HG02763 (cell line): ENCODE results near the gene FAM20C.

Experiments
- ATAC-seq: cut with Tn5 transposase; IDR thresholded peaks from one replicate; pipeline ENCODE4 v1.9.1; 2021; ENCODE audit warnings: mild to moderate bottlenecking, moderate library complexity; ENCODE audit not compliant: unreplicated experiment

FAM20C gene

DNA sequence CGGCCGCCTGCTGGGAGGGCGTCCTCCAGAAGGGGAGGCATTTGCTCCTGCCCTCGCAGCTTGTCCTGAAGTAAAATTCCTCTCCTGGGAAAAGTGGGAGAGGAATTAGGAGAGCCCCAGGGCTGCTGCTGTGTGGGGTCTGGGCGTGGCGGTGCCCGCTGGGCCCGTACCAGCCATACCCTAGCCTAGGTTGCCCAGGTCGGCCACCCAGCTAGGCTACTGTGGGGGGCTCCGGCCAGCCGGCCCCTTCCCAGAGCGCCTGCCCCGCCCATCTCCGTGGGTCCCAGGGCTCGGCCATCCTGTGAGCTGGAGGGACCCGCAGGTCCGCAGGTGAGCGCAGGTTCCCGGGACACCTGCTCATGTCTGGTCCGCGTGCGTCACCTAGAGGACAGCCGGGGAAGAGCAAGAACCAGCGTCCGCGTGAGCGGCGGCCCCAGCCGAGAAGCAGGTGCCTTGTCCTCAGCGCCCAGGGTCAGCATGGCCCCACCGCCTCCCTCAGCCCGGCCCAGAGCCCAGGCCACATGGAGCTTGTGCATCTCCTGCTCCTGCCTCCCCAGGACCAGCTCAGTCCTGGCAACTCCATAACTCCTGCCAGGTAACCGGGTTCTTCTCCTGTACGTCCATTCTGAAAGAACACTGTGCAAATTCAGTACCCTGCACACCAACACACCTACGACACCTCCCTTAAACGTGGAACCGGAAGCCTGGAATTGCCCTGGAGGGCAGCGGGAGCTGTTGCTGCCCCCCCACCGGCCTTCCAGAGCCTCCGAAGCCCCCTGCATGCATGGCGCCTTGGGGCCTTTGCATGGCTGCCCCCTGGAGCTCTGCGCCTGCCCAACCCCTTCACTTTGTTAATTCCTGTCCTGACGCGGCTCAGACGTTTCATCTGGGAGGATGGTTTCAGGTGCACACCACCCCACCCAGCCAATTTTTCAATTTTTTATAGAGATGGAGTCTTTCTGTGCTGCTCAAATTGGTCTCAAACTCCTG is 74.8 kb downstream of the FAM20C start:
- no peak for ATAC-seq

DNA sequence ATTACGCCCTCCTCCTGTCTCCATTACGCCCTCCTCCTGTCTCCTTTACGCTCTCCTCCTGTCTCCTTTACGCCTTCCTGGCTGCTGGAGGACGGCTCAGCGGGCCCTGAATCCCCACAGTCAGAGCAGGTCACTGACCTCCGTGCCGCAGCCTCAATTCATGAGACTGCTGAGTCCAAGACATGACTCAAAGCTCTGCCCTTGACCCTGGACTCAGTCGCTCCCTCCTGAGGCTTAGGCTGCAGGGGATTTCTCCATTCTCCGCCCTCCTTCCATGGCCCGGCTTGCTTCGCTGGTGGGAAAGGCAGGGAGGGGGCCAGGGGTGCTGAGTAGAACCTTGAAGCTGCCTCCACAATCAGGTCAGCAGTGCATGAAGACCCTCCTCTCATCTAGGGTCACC is 76.6 kb downstream of the FAM20C start:
- no peak for ATAC-seq

DNA sequence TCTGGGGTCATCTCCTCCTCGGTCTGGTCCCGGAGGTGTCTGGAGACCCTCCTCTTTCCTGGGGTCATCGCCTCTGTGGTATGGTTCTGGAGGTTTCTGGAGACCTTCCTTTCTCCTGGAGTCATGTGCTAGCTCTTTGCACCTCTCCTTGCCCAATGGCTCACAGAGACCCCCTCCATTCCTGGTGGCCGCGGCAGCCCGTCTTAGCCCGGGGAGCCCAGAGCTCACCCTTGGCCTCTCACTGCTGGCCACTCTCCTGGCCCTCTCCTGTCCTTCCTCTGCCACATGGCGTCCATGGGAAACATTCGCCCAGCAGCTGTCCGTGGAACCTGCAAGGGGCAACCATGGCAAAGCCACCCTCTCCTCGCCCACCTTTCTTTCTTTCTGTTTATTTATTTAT is 77.3 kb downstream of the FAM20C start:
- no peak for ATAC-seq

DNA sequence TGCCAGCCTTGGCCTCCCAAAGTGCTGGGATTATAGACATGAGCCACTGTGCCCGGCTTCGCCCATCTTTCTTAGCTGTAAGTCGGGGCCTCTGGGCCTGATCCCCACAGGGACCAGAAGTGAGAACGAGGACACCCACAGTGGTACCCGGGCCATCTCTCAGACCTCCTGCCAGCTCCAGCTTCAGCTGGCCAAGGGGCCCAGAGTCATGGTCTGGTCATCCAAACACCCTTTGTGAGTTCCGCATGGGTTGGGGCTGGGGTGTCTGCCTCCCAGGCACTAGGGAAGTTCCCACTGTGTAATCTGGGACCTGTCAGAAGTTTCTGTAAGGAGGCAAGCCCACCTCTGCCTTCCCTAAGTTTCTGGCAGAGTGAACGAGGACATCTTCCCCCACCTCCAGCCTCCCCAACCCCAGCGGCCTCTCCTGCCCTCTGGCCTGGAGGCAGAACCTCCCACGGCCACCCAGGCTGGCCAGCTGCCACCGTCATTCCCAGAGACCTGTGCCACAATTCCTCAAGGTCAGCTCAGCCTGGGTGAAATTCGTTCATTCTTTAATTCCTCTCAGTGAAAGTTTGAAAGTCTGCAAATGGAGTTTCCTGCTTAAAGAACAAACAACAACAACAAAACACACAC is 78.1 kb downstream of the FAM20C start:
- no peak for ATAC-seq

DNA sequence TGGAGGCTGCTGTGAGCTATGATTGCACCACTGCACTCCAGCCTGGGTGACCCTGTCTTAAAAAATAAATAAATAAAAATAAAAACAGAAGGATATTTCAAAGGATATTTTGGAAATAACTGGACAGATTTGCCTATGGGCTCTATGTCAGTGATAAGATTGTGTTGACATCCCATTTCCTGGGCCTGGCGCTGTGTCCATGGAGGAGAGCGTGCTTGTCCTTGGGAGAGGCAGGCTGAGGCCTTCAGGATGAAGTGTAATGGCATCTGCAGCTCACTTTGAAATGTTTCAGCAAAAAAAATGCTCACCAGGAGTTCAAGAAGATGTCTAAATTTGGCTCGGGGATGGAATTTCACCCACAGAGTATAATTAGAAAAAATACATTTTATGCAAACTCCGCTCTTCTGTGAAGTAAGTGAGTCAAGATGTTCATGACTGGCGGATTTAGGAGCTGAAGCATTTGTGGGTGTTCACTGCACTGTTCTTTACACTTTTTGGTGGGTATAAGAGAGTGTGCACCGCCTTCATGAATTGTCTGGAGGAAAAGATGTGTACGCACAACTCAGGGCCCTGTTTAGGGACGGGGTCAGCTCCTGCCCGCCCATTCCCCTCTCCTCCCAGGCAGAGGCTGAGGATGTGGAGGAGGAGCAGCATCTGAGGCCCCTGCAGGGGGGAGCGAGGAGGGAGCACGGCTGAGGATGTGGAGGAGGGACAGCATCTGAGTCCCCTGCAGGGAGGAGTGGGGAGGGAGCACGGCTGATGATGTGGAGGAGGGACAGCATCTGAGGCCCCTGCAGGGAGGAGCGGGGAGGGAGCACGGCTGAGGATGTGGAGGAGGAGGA is 79.1 kb downstream of the FAM20C start:
- no peak for ATAC-seq

DNA sequence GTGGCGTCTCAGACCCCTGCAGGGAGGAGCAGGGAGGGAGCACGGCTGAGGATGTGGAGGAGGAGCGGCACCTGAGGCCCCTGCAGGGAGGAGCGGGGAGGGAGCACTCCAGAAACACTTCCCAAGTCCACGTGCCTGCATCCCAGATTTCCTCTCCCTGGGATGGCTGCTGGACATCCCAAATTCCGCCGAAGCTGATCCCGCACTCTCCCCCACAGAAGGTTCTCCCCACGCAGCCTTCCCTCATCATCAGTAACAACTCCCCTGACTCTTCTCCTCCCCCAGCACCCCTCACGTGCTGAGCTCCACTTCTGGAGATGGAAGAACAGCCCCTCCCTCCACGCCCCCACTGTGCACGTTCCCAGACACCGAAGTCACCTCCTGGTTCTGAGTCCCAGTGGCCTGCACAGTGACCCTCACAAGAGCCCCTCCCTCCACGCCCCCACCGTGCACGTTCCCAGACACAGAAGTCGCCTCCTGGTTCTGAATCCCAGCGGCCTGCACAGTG is 79.8 kb downstream of the FAM20C start:
- ATAC-seq: no peak

DNA sequence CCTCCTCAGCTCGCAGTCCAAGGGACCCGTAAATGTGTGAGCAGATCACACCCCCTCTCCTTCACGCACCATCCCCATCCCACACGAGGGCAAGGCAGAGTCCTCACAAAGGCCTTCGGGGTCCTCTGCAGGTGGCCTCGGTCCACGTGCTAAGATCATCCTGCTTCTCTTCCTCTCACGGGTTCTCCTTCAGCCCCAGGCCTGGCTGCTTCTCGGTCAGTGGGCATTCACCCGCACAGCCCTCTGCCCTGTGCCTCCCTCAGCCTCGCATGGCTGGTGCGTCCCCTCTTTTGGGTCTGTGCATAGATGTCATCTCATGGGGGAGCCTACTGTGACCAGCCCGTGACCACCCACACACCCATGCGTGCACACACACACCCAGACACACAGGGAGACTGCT is 80.3 kb downstream of the FAM20C start:
- ATAC-seq: no peak

DNA sequence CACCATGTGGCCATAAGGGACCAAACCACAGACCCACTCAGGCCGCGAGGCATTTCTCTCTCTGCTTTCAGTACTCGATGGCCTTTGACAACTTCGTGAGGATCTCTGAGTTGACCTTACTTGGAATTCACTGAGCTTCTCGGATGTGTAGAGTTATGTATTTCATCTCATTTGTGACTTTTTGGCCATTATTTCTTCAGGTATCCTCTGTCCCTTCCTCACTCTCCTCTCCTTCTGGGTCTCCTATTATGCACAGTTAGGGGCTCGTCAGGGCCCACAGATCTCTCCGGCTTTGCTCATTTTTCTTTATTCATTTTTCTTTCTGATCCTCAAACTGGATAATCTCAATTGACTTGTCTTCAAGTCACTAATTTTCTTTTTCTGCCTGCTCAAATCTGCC is 81.0 kb downstream of the FAM20C start:
- no peak for ATAC-seq

DNA sequence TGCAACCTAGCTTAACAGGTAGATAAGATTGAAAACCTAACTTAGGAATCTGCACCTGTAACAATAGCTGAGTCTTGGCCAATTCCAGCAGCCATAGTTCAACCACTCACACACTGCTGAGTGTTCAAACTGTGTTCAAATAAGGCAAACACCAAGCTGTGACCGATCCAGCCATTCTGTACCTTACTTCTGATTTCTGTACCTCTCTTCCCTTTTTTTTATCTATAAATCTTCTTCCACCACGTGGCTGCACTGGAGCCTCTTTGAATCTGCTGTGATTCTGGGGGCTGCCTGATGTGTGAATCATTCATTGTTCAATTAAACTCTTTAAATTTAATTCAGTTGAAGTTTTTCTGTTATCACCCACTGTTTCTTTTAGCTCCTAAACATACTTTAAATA is 81.9 kb downstream of the FAM20C start:
- ATAC-seq: no peak

DNA sequence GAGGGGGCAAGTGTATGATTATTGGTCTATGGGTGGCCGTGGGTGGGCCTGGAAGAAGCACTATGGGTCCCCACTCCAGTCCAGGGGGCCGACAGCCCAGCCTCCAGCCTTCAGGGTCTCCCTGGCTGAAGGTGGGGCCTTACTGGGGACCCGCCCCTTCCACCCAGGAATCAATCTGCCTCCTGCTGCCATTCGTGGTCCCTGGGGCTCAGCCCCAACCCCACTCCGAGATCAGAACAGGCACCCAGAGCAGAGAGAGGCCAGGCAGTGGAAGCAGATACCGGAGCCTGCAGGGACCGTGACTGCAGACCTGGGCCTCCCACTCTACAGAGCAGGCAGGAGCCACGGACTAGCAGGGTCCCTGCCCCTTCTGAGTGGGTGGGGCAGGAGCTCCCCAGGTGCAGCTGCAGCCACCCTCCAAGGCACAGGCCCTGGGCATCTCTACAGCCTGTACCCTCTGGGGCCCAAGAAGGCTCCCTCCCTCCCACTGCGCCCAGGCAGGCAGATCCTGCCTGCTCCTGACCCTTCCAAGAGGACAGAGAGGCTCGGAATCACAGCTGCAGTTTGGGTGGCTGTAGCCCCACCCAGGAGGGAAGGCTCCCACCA is 84.0 kb downstream of the FAM20C start:
- ATAC-seq: no peak

DNA sequence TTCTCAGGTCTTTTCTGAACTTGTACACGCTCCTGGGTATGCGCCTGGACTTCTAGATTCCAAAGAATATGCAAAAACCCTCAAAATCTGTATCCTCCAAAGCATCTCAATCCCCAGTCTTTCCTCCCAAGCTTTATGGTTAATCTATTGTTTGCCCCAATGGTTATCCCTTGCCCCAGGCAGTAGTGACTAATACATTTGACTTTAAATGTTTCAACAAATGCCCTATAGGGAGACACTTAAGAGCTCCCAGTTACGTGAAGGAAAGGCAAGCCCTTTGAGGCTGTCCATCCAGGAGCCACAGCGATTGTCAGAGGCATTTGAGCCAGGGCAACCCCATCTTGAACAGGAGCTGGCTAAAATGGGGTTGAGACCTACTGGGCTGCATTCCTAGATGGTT is 84.9 kb downstream of the FAM20C start:
- no peak for ATAC-seq

DNA sequence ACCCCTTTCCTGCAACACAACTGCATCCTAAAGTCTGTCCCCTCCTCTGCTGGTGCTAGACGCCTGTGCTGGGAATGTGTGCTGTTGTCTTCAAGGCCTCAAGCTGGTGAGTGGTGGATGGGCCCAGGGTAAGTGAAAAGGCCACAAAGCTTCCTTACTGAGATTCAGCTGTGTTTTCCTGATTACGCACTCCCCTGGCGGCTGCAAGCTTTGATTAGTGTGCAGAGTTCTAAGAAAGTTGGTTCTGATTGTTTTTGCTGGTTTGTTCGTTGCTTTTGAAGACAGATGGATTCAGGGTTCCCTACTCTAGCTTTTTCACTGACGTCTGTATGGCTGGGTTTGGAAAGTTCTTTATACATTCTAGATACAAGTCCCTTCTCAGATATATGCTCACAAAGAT is 85.7 kb downstream of the FAM20C start:
- no peak for ATAC-seq

DNA sequence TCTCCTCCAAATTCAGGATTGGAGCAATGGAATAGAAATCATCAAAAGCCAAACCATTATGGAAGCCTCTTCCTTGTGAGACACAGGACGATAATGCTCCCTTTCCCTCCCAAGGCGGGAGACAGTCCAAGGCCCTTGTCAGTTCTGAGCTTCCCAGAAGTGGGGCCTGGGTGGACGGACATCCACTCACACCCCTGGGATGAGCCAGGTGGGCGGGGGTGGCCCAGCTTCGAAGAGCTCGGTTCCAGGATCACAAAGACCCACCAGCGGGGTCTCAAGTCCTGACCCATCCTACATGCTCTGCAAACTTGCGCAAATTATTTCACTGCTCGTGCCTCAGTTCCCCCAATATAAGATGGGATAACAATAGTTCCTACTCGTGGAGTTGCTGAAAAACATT is 87.5 kb downstream of the FAM20C start:
- no peak for ATAC-seq

DNA sequence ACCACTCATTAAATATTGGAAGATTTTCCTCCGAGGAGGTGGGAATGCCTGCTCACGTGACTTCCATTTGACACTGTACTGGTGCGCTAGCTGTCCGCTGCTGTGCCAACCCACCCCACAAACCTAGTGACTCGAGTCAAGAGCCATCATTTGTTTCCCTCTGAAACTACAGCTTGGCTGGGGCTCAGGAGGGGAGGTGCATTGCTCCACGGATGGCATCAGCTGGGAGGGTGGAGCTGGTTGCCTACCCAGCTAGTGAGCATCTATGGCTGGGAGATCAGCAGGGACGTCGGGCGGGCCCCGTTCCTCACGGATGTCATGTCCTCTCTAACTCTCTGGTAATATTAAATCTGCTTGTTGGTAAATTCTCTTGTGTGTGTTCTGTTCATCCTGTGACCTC is 88.1 kb downstream of the FAM20C start:
- no peak for ATAC-seq

DNA sequence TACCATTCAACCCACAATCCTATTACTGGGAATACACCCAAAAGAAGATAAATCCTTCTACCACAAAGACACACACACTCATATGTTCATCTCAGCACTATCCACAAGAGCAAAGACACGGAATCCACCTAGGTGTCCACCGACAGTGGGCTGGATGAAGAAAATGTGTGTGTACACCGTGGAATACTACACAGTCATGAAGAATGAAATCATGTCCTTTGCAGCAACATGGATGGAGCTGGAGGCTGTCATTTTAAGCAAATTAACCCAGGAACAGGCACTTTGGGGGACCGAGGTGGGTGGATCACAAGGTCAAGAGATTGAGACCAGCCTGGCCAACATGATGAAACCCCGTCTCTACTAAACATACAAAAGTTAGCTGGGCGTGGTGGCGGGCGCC is 89.3 kb downstream of the FAM20C start:
- no peak for ATAC-seq

DNA sequence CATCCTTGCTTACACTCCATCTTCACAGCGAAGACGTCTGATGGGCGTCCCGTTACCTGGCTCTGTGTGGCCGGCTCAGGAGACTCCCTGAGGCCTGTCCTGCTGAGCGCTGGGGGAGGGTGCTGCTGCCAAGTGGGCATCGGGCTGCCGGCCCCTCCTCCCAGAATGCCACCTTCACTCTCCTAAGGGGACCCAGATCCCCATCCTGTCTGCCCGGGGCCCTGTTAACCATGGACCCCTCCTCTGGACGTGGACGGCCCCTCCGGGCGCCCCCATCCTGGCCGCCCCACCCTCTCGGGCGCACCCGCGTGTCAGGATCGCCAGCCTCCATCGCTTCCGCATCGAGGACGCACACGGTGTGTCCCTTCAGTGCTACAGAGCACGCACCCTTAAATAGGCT is 90.2 kb downstream of the FAM20C start:
- no peak for ATAC-seq

DNA sequence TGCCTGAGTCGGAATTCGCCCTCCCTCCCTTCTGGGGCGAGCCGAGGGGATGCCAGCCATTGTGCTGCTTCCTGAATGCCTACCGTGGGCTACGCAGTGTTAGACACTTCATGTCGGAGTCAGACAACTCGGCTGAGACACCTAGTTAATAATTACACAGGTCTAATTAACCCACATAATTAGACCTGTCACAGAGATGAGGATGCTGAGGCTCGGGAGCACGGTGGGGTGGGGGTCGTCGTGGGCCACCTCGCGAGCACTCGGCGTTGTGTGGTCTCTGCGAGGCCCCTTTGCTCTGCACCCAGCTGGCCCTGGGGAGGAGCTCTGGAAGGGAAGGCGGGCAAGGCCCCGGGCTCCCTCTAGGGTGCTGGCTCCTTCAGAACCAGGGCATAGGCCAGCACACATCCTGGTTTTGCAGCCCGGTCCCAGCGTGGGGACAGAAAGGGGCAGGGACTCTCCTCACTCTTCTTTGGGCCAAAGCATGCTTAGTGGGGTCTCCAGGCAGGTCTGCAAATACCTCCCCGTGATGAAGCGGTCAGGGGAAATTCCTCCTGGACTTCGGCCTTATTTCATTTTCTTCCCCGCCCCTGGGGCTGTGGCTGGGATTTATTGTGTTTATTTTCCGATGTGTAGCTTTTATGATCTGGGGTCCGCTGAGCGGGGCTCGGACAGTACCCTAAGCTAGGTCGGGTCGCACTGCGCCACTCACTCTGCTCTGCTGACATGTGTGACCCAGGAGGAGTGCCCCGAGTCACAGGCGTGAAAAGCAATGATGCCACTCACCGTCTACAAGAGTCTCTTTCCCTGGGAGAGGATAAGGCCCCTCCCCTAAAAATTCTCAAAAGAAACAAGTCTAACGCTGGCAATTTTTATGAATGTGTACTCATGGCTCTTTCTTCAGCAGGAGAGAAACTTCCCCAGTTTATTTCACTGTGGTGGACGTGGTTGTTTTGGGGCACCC is 92.7 kb downstream of the FAM20C start:
- ATAC-seq: no peak

DNA sequence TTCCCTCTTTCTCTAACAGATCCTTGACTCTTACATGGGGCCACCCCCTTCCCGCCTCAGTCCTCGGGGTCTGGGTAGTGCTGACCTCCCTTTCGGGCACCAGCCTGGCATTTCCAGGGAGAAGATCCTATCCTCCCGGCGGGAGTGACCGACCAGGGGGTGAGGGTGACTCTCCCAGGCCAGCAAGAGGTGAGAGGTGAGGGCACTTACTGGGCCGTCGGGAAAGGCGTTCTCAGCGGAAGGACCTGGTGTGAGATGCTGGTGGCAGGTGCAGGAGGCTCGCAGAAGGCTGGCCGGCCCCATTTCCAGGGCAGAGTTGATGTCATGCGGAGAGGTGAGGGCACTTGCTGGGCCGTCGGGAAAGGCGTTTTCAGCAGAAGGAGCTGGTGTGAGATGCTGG is 93.4 kb downstream of the FAM20C start:
- no peak for ATAC-seq

DNA sequence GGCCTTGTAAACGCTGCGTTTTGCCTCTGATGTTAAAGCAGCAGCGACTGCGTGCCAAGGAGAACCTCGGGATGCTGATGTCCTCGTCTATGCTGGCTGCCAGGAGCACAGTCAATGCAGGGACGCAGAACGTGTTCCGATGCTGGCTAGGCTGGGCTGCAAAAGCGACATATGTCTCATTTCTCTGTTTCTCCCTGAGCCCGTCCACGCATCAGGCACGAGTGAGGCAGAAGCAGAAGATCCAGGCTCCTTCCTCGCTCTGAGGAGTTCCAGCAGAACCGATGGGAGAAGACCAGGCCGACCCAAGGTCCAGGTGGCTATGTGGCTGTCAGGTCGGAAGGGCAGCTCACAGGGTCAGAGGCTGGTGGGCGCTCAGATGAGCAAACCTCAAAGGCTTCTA is 93.9 kb downstream of the FAM20C start:
- no peak for ATAC-seq

DNA sequence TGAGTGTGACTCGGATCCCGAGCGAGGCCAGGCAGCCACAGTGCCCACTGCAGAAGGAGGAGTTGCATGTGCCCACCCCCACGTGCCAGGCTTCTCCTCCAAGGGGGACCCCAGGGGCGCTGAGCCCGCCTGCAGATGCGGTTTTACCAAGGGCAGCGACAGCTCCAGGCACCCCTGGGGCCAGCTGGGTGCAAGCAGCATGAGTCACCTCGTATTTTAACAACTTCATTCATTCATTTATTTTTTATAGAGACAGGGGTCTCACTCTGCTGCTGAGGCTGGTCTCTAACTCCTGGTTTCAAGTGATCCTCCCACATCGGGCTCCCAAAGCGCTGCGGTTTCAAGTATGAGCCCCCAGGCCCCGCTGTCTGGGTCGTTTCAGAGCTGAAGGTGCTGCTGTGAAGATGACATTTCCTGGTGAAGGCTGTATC is 96.3 kb downstream of the FAM20C start:
- ATAC-seq: no peak
